Fibroblast of skin of right biceps (primary cell): ENCODE results near the gene KARS1.
A peak's percentile ranks its signal among the peaks of the same experiment; 100 is the strongest.

Experiments
- DNase-seq: peaks from one replicate; pipeline ENCODE4 v3.0.0-alpha.2; 2013

Gene KARS1

GRCh38 chr16:75622761-75623605 lies 24.5 kb downstream of the KARS1 start, which contains the start of gene ADAT1:
TSS of gene ADAT1 (minus strand) at chr16:75623281. CDS start at chr16:75620799, 2,482 bp downstream.
- DNase-seq: peak; percentile 99

GRCh38 chr16:75621170-75621477 lies 26.3 kb downstream of the KARS1 start:
- DNase-seq: peak; percentile 33

GRCh38 chr16:75620326-75621169 lies 26.9 kb downstream of the KARS1 start:
- no peak for DNase-seq

- no peak for DNase-seq
These were observed 28.7 kb downstream of the KARS1 start for GRCh38 chr16:75618780-75619179.

- no peak for DNase-seq
These were observed 30.3 kb downstream of the KARS1 start for GRCh38 chr16:75617121-75617520.

- DNase-seq: no peak
These were observed 30.9 kb downstream of the KARS1 start for GRCh38 chr16:75616521-75617010.

- DNase-seq: no peak
These were observed 31.8 kb downstream of the KARS1 start for GRCh38 chr16:75615619-75616018.

- peak; percentile 65 for DNase-seq
These were observed 33.2 kb downstream of the KARS1 start for GRCh38 chr16:75614066-75614897.

- DNase-seq: no peak
These were observed 41.0 kb downstream of the KARS1 start for GRCh38 chr16:75606507-75606906.

GRCh38 chr16:75603241-75603640 lies 44.2 kb downstream of the KARS1 start:
- no peak for DNase-seq

- no peak for DNase-seq
These were observed 47.8 kb downstream of the KARS1 start for GRCh38 chr16:75599452-75600277.

- DNase-seq: peak; percentile 79
These were observed 53.3 kb downstream of the KARS1 start for GRCh38 chr16:75593825-75594820.

GRCh38 chr16:75593308-75593707 lies 54.2 kb downstream of the KARS1 start:
- no peak for DNase-seq

- peak; percentile 21 for DNase-seq
These were observed 55.5 kb downstream of the KARS1 start for GRCh38 chr16:75591927-75592326.

- DNase-seq: peak; percentile 64
These were observed 56.3 kb downstream of the KARS1 start for GRCh38 chr16:75590920-75591843.

- no peak for DNase-seq
These were observed 58.2 kb downstream of the KARS1 start for GRCh38 chr16:75589306-75589705.

- no peak for DNase-seq
These were observed 58.7 kb downstream of the KARS1 start for GRCh38 chr16:75588716-75589115.

- no peak for DNase-seq
These were observed 63.4 kb downstream of the KARS1 start for GRCh38 chr16:75584108-75584507.

GRCh38 chr16:75579281-75579834 lies 68.1 kb downstream of the KARS1 start:
- DNase-seq: no peak
